GM21723 (cell line): Measurements from ENCODE around the gene STX16.
A peak's percentile ranks its signal among the peaks of the same experiment; 100 is the strongest.
"Not testable (repeated sequence)": the region's sequence is repeated elsewhere in the genome, so short reads cannot be mapped to it uniquely, and the experiment has no call there.

Source experiments
- ATAC-seq: cut with Tn5 transposase; IDR thresholded peaks from one replicate; pipeline ENCODE4 v1.9.1; 2021; ENCODE audit warnings: mild to moderate bottlenecking, moderate library complexity; ENCODE audit not compliant: unreplicated experiment

STX16 gene

DNA sequence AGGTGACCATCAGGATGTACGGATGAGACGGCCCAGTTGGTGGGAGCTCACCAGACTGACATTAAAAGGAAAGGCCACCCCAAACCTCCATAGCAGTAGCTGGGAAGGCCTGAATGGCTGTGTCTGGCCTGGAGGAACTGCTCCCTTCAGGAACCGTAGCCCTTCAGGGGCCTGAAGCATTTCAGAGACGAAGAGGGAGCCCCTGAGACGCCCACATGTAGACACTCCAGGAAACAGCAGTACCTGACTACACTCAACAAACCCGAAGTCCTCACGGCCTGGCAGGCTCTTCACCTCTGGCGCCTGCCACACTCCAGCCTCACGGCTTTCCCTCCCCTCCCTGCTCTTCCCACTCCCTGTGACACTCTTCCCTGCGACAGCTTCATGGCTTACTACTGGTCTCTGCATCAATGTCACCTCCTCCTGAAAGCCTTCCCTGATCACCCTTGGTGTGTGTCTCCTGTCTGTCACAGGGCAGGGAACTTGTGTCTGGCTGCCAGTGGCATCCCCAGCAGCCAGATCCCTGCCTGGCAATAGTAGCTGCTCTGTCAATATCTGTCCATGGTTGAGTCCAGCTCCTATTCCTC, 14.6 kb upstream of the STX16 start:
- no peak for ATAC-seq

DNA sequence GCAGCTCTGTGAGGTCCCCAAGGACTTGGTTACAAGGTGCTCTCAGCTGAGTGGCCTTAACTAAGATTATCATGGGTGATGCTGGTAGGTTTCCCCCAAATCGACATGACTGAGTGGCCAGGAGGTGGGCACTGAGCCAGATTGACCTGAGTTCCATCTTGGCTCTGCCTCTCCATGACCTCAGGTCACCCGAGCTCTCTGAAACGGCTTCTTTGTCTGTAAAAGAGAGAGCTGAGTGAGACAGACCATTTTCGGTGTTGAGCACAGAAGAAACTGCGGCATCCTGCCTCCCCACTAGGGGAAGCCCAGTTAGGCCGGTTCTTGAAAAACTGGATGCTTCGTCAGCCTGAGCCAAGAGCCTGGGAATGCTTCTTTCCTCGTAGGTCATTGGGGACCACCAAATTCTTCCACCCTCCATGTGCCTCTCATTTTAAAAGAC, 14.1 kb upstream of the STX16 start:
- no peak for ATAC-seq

DNA sequence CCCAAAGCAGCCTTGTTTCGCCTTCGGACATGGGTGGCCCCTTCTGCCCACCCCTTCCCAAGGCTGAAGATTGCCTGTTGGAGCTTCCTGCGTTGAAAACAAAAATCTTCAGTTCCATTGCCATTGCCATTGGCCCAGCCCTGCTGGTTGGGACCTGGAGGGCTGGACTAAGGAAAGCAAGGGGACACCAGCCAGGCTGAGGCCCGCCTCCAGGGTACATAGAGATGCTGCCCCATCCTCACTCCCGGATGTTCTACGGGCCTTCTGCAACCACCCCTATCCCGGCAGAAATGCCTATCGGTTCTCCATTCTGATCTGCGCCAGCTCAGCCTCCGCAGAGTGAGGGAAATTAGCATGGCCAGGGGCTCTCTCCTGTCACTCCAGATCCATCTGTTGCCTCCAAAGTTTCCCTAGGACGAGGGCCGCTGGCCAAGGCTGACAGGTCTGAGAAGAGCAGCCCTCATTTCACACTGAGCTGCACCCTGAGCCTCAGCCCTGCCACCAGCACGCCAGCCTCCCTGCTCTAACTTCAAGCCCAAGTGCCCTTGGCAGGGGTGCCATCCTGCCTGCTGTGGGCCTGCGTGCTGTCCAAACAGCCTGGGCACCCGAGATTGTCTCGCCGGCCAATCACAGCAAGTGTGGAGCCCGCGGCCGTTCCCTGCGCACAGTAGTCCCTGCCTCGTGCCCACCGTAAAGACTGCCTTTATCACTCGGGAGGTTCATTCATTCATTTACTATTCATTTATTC, 13.4 kb upstream of the STX16 start:
- no peak for ATAC-seq

DNA sequence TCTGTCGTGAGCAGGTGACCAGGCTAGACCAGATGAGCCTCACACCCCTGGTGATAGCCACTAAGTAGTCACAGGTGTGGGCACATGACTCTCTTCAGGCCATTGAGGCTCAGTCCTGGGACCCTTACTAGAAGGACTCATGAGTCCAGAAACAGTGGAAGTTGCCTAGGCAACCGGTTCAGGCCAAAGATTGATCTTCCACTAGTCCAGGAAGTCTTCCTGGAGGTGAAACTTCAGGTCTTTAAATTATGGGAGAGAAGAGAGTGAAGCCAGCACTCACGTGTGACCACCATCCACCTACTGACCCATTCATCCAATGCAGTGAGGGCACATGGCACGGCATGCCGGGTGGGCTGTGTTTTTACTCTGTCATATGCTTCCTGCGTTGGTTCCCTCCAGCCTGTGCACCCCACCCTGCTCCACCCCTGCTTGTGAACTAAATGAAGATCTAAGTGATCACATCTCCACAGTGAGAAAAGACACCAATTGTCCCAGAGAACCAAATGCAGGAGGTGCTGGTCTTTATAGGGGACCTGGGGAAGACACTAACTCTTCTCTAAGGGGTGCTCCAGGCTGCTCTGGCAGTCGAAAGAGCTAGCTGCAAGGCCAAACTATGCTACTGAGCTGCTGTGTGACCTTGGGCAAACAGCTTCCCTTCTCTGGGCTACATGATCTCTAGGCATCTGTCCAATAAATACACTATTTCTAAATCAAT, 12.5 kb upstream of the STX16 start:
- no peak for ATAC-seq

DNA sequence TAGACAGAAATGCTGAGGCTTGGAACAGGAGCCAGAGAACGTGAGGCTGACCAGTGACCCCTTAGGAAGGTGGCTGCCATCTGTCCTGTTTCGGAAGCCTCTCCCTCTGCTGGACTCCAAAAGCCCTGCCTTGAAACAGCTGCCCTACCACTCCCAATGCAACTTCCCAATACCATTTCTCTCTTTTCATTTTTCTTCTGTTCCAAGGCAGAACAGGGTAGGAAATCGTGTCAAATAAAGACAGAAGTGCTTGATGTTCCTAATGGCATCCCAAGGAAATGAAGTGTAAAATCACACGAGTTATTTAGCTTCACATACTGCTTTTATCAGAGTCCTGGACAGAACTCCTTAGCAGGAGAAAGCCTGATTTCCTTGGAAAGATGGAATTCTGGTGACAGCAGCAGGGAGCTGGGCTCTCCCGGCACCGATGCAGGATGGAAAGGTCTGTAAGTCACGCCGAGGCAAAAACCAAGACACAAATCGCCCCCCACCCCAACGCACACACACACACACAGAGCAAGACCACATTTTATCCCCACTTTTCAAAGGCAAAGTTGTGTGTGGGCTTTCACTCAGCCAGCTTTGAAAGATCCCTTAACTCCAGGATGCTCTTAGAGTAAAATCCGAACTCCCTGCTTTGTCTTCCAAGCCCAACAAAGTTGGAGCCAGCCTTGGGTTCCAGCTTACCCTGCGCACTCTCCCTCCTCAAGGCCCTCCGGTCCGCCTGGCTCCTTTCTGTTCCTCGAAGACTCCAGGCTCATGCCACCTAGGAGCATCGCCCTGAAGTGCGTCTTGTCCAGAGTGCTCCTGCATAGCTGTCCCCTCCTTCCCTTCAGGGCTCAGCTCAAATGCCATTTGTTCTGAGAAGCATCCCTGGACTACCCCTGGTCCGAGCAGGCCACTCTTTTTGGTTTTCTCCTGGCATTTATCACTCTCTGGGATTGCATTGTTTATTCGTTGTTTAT, 11.6 kb upstream of the STX16 start:
- ATAC-seq: no peak

DNA sequence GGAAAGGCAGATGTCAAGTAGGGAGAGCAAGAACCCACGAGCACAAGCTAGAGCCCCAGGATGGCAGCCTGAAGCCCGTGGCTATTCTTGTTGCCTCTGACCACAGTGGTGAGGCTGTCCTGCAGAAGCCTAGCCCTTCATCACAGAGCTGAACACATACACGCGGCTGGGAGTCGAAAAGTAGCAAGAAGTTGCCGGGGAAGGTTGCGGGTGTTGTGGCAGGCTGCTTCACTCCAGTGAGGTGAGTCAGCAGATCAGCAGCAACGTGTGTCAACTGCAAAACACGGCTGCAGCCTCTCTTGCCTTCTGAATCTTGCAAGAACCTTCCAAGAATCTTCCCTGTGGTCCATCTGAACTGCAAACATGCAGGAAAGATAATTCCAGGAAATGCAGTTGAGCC, 10.6 kb upstream of the STX16 start:
- ATAC-seq: no peak

DNA sequence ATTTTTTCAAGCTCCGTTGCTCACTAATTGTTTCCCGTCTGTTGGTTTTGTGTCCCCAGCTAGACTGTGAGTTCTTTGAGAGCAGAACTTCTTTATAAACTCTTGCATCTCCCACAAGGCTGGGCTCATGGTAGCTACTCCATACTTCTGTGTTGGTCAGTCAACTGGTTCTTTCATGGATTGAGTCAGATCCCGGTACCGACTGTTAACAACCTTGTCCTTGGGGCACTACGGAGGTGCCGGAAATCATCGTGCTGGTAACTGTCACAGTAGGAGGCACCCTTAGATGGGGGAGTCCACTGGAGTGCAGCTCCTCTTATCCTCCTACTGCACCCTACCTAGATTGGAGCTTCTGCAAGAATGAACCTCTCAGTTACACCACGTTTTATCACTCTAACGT, 8.6 kb upstream of the STX16 start:
- no peak for ATAC-seq

DNA sequence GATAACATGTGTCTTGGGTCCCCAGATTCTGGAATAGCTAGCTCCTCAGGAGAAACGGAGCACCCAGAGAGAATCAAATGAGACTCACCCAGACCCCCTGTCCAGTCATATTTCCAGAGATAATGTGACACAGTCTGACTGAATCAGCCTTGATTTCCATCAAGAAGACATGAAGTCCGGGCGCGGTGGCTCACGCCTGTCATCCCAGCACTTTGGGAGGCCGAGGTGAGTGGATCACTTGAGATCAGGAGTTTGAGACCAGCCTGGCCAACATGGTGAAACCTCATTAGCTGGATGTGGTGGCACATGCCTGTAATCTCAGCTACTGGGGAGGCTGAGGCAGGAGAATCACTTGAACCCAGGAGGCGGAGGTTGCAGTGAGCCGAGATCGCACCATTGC, 8.2 kb upstream of the STX16 start:
- ATAC-seq: not testable (repeated sequence)

DNA sequence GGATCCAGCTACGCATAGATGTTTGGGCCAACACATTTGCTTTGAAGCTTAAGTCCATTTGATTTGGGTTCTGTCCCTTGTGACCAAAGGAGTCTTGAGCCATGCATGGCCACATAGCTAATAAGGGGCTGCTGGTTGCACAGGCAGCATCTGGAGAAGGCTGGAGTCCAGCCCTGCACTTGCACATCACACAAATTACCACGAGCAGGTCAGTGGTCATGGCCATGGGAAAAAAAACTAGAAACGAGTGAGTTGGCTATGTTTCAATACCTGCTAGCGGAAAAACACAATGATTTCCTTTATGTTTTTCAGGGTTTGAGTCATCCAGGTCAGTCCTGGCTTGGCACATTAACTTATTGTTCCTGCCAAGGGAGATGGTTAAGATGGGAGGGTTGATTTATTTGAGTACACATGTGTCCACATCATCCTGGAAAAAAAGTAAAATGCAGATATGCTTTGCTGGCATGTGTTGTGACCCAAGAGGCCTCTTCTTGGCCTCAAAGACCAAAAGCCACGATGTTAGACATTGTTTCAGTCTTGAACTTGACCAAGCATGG, 5.6 kb upstream of the STX16 start:
- ATAC-seq: no peak

DNA sequence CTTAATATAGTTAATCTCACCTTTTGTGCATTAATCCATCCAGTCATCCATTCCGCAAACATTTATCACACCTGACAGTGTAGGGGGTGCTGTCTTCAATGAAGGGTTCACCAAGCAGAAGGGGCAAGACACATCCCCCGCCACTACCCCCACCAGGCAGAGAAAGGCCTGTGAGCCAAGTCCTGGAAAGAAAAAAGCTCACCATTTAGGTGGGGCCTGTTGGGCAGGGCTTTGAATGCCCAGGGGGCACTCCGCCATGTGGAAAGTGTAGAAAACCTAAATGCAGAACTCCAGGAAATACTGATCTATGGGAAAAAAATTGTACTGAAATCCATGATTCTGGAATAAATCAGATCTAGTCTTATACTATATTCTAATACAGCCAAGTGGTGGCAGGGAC, 4.8 kb upstream of the STX16 start:
- ATAC-seq: no peak

DNA sequence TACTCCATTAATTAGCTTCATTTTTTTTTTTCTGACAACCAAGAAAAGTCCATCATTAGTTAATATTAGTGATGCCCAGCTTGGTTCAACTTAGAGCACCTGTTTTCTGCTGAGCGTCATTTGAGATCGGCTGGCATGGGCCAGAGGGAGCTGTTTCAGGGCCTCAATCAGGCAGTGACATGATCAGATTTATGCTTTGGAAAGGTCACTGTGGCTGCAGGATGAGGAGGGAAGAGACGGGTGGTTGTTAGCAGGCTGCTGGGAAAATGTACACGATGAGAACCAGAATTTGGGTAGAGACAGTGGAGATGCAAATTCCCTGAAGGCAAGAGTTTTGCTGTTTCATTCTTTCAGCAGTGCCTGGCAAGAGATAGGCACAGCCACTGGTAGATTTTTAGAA, 4.4 kb upstream of the STX16 start:
- ATAC-seq: no peak

DNA sequence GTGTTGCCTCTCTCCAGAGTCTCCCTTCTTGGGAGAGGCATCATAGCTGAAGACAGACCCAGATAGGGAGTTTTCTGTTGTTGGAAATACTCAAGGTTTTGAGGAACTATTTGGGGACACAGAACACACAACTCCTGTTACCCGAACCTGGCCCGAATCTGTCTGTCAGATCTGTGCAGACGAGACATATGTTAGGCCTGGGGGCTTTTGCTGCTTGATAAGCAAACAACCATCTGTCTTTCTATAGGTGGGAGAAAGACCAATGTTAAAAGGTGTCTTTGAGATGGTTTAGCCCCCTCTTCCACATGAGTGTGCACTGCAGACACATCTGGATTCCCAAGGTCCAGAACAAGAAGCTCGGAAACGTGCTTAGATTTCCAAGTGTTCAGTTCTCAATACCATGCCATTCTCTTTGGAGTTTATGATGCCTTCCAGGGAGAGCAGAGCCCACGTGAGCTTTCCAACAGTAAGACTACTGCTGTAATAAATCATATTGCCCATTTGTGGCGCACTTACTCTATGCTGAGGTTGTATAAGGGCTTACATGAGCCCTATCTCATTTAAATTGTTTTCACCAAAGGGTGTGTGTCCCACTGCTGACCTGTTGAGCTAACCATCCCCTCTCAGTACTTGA, 3.8 kb upstream of the STX16 start:
- no peak for ATAC-seq

DNA sequence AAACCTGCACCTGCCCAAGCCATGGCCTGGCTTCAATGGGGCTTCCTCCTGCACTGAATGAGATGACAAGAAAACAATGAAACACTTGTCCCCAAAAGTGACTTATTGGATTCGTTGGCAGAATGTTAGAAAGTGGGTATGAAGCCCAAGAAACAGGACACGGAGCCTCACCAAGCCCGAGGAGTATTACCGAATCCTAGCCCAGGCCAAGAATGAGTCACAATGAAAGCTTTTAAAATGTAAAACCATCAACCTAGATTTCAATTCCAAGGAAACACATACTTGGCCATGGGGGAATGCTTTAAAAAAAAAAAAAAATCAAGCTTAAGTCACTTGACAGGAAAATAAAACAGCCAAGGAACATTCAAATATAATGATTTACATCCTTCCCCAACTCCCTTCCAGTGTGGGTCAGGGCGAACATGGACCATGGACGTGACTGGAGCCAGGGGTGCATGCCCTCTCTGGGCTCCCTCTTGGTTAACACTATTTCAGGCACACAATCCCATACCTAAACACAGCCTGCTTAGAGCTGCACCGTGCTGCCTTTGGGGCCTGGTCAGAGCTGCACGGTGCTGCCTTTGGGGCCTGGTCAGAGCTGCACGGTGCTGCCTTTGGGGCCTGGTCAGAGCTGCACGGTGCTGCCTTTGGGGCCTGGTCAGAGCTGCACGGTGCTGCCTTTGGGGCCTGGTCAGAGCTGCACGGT, 3.1 kb upstream of the STX16 start:
- no peak for ATAC-seq

DNA sequence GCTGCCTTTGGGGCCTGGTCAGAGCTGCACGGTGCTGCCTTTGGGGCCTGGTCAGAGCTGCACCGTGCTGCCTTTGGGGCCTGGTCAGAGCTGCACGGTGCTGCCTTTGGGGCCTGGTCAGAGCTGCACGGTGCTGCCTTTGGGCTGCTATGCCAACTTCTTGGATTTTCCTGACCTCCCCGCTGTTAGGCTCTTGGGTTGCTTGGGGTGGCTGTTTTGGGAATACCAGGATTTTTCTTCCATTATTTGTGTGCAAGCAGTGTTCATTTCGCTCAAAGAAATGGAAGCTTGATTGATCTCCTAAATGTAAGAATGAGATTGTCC, 2.6 kb upstream of the STX16 start:
- not testable (repeated sequence) for ATAC-seq

DNA sequence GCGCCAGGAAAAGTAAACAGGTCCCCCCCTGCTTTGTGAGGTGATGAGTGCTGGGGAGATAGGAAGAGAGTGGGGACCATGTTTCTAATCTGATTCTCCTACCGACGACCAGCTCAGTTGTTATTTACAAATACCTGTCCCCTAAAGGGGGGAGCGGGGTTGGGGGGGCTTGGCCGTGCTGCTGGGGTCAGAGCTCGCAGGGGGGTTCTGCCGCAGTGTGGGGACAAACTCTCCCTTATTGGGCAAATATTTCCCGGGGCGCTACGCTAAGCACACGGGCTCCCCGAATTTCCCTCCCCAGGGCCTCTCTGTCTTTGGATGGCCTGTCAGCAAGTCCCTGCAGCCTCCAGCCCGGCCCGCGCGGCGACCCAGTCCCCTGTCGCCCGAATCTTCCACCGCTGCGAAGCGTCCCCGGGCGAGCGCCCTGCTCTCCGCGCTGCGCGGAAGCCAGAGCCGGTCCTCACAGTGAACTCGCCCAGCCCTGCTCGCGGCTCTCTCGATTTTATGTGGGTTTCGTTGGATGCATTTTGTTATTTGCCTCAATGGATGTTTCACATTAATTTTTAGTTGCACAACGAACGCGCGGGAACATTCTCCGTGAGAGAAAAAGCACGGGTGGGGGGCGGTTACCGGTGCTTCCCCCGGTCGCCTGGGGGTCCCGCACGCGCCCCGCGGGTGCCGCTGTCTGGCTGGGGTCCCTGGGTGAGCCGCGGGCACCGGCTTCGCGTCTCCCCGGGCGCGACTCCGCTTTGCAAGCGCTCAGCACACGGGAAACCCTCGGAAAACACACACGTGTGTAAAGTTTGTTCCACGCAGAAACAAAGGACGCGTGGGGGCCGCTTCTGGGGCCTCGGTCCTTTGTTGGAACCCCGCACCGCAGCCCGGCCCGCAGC, 1.5 kb upstream of the STX16 start:
- ATAC-seq: no peak

DNA sequence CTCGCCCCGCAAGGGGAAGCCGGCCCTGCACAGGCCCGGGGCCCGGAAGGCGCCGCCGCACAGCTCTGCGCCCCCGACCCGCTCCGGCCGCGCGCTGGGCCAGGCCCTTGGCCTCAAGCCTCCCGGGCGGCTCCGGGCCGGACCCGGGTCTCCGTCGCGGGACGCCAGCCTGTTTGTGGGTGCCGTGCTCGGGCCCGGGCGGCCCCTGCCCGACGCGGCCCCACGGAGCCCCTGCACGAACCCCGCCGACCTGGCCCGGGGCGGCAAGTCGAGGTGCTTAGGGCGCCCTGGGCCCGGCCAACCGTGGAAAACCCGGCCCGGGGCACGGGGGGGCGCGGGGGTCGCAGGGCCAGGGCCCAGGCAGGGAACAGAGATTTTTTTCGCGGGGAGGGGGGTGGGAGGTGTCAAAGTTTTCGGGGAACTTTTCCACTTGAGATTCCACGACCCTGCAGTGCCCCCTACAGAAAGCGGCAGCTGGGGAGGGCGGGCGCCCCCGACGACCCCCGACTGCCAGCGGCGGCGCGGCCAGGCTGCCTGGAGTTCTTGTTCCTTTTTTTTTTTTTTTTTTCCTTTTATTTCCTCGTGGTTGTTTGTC, 805 bp upstream of the STX16 start:
- peak; percentile 24 for ATAC-seq

DNA sequence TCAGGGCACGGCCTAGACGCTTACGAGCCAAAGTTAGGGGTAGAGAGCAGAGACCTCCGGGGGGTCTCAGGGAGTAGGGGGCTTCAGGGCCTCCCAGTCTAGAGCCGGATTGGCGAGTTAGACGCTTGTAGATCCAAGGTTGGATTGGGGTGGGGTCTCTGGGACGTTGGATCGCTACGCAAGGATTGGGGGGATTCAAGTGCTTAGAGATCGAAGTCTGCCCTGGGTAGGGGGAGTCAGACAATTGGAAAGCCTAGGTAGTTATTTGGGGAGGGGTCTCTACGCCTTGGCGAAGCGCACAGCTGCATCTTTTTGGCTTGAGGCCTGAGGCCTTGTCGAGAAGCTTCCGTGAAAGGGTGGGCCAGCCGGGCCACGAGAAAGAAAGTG, 469 bp downstream of the STX16 start:
- ATAC-seq: no peak

DNA sequence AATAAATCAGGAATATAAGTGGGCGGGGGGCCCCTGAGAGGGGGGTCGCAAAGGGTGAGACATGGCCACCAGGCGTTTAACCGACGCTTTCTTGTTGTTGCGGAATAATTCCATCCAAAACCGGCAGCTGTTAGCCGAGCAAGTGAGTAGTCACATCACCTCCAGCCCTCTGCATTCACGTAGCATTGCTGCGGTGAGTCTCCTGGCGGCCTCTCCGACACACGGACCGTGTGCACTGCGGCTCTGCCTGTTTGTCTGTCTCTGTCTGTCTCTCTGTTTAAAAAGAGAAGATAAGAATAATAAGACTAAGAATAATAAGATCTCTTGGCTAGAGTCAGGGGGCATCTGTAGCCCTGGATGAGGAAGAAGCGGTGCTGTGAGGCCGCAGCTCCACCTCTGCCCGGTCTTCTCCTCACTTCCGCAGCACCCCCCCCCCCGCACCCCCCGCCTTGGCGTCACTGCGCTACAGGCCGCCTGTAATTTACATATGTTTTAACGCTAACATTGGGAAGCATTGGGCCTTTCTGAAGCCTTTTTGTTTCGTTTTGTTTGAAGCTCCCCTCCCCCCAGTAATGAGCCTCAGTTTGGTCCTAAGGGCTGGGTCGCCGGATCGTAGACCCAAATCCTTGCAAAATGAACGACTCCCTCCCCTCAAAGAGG, 993 bp downstream of the STX16 start:
- peak; percentile 46 for ATAC-seq
